HG02973 (cell line): ENCODE data around the gene TCERG1L.

Experiments
- ATAC-seq: cut with Tn5 transposase; IDR thresholded peaks from one replicate; pipeline ENCODE4 v1.9.1; 2021; ENCODE audit warnings: moderate library complexity; ENCODE audit not compliant: unreplicated experiment

Gene TCERG1L

DNA sequence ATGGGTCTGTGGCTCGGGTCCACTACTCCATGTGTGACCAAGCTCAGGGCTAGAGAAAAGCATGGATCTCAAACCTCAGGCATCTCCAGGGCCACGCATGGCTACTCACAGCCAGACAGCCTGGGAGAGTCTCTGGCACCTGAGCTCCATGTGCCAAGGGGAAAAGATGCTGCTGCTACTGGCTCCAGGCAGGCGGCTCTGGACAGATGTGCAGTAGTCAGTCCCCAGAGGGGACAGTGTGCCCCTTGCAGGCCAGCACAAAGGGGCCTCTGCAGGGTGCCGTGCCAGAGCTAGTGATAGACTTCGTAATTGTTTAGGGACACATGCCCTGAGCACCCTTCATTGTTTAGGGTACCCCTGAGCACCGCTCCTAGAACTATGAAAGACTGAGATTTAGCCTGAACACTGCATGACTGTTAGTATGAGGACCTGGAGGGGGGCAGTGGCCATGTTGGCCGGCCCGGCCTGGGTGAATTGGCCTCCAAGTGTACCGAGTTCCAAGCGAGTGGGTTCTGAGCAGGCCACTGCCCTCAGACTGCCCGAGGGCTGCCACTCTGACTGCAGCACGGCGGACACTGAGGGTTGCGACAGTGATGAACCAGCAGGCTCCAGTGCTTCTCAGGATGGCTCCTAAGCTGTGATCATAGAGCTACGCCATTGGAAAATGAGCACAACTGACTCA lies 80.7 kb downstream of the TCERG1L start:
- ATAC-seq: no peak

DNA sequence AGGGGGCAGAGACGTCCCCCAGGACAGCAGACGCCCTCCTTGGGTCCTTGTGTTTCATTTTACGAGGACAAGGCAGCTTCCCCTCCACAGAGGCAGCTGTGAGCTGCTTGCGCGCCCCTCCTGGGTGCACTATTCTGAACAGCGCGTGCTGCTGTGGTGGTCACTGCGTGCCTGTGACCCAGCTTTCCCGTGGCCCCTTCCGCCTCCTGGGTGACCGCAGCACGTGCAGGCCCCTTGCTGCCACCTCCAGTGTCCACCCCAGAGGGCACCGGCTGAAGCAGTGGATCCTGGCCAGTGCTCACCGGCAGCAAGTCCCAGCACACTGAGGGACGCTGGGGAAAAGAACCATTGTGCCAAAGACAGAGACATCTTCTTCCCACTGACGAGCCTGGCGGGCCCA lies 81.4 kb downstream of the TCERG1L start:
- ATAC-seq: no peak

DNA sequence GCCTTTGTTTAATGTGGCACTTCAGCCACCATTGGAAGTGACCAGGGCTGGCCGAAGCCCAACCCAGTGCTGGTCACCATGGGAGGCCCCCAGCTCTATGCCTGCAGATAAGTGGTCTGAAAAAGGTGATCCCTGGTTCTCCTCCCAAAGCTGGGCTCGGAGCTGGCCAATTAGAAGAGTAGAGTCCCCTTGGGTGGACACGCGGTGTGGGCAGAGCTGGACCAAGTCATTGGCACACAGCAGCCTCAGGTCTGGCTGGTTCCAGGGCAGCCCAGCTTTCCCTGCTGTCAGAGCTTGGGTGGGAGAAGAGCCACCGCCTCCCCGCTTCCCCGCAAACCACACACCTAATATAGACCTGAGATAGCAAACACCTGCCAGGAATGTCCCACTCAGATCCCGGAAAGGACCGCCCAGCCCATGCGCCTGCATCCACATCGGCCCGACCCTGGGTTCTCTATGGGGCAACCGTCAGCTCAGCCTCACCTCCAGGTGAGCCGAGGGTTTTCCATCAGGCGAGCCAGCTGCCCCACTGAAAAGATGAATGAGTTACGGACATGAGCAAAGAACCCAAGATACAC lies 84.3 kb downstream of the TCERG1L start:
- no peak for ATAC-seq

GRCh38 chr10:131226446-131227162 lies 84.9 kb downstream of the TCERG1L start:
- ATAC-seq: no peak

DNA sequence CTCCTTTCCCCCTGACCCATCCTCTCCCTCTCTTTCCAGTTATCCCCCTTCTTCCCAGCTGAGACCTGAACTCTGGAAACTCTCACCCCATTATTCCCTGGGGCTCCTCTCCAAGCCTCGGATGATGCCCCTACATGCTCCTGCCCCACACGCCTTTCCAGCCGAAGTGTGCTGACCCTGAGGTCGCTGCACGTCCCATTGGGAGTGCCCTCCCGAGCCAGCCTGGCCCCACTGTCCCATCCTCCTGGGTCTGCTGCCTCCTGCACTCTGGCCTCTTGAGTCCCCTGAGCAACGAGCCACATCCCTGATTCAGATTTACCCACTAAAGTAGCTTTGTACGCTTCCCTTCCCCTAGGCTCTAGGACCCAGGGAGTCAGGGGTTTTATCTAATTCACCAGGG lies 87.4 kb downstream of the TCERG1L start:
- no peak for ATAC-seq

DNA sequence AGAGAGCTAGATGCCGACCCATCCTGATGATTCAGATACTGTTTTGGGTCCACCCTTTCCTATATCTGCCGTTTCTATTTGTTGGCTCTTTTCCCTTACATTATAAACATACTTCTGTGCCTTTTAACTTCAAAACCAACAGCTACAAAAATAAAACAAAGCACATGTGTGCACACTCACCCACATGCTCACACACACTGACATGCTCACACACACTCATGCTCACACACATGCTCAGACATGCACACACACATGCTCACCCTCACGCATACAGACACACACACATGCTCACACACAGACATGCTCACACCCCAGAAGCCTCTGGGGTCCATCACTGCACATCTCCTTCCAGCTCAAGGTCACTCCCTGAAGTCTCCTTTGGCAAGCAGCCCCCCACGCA lies 88.1 kb downstream of the TCERG1L start:
- no peak for ATAC-seq

DNA sequence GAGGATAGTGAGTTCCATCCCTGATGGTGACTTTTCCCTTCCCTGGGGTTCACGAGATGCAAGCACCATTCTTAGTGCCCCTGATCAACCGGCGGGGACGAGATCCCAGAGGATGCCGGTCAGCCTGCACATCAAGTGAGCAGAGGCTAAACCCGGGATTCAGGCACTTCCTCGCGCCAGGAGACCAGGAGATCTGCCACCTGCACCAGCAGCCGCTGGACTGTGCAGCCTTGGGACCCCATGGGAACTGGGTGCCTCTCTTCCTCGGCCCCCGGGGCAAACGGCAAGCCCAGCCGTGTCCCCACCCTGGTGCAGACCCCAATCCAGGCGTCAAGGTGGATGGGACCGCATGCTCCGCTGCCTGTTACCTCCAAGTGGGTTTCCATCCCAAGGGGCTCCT lies 88.5 kb downstream of the TCERG1L start:
- no peak for ATAC-seq

GRCh38 chr10:131221632-131222277 lies 89.8 kb downstream of the TCERG1L start:
- no peak for ATAC-seq

DNA sequence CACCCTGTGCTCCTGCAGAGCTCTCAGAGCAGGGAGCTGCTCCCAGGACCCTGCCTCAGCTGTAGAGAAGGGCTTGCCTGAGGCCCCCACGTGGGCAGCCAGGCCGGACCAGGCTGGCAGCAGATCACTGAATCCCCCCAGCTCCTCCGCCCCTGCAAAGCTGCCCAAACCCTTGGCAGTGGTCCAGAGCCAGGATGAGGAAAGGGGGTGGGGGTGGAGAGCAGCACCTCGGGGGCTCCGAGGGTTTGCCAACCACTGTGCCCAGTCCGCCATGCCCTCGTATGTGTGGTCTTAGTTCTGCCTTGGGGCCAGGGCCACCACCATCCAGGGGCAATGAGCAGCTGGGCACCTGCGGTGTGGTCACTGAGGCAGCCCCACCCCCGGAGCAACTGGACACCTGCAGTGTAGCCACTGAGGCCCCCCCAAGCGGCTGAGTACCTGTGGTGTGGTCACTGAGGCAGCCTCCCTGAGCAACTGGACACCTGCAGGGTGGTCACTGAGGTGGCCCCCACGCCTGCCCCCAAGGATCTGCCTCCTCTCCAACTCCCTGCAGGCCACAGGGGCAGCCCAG lies 90.8 kb downstream of the TCERG1L start:
- no peak for ATAC-seq

GRCh38 chr10:131219955-131220489 lies 91.5 kb downstream of the TCERG1L start:
- ATAC-seq: no peak

DNA sequence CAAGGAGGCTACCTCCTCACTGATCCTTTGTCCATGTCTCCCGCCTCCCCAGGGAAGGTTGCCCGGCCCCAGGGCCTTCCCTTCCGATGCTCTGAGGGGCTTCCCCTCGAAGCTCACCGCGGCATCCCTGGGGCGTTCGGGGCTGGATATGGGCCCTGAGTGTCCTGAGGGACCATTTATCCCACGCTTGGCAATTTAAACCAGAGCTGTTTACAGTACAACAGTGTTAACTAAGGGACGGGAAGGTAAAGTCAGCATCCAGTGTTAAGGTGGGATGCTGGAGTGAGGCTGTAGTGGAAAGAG lies 92.0 kb downstream of the TCERG1L start:
- no peak for ATAC-seq

DNA sequence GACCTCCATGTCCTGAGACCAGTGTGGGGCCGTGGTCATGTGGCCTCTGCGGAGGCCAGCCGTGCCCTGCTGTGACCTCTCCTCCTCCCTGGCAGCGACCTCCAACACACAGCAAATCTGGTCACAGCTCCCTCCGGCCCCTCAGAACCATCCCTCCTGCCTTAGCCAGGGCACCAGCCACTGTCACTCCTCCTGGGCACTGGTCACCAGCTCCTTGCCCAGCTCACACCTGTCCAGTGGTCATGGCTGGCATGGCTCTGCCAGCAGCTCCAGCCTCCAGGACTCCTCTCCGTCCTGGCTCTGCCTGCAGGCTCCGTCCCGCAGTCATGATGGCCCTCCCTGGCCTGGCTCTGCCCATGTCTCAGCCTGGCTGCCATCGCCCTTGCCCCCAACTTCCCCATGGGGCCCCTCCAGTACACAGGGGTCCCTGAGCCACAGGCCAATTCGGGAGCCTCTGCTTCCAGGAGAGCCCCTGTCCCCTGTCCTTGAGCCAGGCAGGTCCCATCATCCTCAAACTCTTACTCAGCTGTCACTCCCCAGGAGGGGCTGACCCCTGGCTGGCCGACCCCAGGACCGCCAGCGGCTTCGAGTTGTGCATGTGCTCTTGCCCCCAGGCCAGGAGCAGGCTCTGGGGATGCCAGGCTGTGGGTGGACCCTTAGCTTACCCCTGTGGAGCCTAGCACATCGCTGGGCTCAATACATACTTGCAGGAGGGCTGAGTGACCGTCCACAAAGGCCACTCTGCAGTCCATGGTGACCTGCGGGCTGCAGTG lies 92.5 kb downstream of the TCERG1L start:
- no peak for ATAC-seq

DNA sequence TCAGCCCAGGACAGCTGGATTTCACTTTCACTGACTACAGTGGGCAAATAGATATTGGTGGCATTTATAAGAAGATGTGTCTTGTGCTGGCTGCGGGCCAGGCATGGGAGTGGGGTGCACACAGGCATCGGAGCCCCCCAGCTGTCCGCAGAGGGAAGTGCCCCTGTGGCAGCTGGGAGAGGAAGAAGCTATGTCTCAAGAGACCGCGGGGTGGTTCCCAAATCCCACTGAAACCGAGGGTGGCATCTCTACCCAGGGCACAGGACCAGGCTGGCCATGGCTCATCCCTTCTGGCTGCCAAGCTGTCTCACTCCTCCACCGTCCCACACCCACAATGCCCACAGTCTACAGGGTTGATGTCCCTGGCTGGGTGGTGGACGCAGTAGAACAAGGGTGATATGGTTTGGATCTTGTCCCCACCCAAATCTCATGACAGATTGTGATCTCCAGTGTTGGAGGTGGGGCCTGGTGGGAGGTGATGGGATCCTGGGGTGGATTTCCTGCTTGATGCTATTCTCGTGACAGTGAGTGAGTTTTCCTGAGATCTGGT lies 94.8 kb downstream of the TCERG1L start:
- ATAC-seq: no peak

DNA sequence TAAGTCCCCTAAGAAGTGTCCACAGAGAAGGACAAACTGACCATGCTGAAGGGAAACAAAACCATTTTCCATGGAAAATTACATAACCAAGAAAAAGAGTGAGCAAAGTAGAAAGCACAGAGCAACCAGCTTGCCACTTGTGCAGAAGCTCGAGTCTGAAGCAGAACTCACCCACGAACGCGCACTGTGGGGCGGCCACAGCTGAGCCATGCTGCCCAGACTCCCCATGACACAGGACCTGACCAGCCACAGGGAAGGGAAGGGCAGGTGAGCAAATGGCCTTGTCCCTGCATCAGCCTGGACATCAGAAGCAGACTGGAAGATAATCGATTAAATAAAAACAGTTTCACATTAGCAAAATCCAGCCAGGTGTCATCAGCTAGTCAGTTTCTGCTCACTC lies 95.7 kb downstream of the TCERG1L start:
- no peak for ATAC-seq

DNA sequence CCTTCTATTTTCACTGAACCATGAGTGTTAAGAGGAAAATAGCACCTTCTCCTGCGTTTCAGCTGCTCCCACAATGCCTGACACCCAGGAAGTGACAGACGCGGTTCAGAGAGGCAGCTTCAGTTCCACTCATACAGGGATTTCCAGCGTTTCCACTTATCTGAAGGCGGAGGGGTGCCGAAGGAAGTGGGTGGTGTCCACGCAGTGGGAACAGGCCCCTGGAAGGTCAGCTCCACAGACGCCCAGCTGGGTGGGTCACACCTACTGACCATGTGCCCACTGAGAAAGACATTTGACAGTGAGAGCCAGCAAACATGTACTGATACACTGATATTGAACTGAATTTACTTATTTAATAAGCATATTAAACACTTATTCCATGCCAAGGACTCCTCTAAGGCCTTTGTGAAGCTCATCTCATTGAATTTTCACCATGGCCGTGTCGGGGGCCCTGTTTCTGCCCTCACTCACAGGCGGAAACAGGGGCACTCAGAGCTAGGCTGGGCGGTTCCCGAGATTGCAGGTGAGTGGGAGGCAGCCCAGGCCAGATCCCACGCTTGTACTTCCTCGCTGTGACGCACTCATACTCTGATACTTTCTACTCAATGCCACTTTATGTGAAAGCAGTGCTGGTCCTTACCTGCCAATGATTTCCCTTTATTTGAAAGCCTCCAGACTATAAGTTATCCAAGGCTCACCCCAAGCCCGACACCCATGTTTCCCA lies 96.8 kb downstream of the TCERG1L start:
- ATAC-seq: no peak

DNA sequence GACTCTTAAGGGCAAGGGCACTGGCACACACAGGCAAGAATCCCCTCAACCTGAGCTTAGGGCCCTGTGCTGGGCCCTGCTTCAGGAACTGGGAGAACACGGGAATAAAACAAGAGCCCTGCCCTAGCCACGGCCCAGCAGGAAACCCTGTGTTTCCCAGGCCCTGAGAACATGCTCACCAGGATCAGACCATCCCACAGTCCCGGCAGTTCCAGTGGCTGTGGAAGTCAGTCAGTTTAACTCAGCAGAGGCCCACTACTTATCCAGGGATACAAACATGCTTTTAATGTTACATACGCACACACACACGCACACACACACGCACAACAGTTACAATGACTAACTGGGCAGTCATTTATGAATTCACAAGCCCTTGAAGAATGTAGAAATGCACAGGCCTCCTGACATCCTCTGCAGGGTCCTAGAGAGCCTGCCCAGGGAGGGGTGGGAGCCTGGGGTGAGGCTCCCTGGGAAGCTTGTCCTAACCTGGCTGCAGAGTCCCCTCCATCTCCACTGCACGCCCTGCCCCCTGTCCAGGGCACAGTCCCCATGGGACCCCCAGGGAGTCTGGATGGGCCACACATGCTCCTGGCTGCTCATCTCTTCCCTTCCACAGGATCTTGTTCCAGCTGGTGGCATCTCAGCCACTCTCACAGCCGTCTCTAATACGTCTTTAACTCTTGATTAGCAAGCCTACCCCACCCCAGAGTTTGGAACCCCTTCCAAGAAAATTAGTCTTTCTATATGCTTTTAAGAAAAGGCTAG lies 97.6 kb downstream of the TCERG1L start:
- no peak for ATAC-seq

GRCh38 chr10:131212763-131213325 lies 98.7 kb downstream of the TCERG1L start:
- no peak for ATAC-seq

DNA sequence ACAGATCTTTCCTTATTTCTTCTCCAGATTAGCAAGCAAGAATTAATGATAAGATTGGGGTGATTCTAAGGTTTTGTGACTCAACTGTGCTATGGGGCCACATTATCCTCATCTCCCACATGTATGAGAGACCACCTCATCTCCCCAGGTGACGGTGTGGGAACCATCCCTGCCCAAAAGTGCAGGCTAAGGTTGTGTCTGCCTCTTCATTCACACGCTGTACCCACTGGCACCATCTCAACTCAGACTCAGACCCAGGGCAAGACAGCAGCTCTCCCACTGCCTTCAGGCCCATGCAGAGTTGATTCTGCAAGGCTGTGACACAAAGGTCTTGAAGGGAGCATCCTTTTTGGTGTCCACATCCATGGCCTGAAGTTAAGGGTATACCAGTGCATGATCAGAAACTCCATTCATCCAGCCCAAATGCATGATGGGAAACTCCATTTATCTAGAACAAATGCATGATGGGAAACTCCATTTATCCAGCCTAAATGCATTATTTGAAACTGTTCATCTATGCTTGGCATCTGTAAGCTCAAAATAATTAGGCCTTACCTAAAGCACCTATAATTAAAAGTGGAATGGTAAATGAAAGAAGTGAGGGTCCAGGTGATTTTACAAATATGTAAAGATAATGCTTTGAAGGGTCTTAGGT lies 99.4 kb downstream of the TCERG1L start:
- no peak for ATAC-seq
